CD4-positive, alpha-beta memory T cell (primary cell): ENCODE results near the gene SBNO1. TPM values are rescaled to one million over a fixed set of nuclear protein-coding genes. Genes with fewer than 3 reads are reported as not detected.
"Not testable (repeated sequence)": the region's sequence is repeated elsewhere in the genome, so short reads cannot be mapped to it uniquely, and the experiment has no call there.

Experiments
- CTCF ChIA-PET: fragments of 350-600 bp; sonication (Branson Sonifier 250); formaldehyde crosslinking; loops from one replicate; lab custom pipeline; 2021; ENCODE audit warnings: inconsistent platforms; ENCODE audit not compliant: partially characterized antibody; lab: Charles Lee
- POLR2A ChIA-PET: fragments of 350-600 bp; sonication (Branson Sonifier 250); formaldehyde crosslinking; loops from one replicate; lab custom pipeline; 2021; ENCODE audit not compliant: partially characterized antibody; lab: Charles Lee
- DNase-seq, 5 donors: peaks; one replicate each; pipeline versions ENCODE4 v3.0.0 to v3.0.0-alpha.2; 2020 to 2022; ENCODE audit warnings: mixed read lengths in 1 of 5
- H3K27ac ChIP-seq: one replicate; pipeline ENCODE4 v1.7.0; 2013; ENCODE audit warnings: low read depth, low read length
- H3K27me3 ChIP-seq: 2 replicates; pipeline ENCODE4 v1.7.0; 2013; ENCODE audit warnings: mild to moderate bottlenecking, low read length, moderate library complexity; ENCODE audit not compliant: insufficient read depth
- H3K36me3 ChIP-seq: 2 replicates; pipeline ENCODE4 v1.7.0; 2013; ENCODE audit warnings: mild to moderate bottlenecking, low read length, moderate library complexity; ENCODE audit not compliant: insufficient read depth
- H3K4me1 ChIP-seq: 2 replicates; pipeline ENCODE4 v1.7.0; 2013; ENCODE audit warnings: mild to moderate bottlenecking, low read length, moderate library complexity; ENCODE audit not compliant: insufficient read depth
- H3K4me3 ChIP-seq, 2 donors: one replicate each; pipeline ENCODE4 v1.7.0; 2013; ENCODE audit warnings: low read length in 2 of 2, mild to moderate bottlenecking in 1 of 2
- H3K9me3 ChIP-seq, 2 donors: one replicate each; pipeline ENCODE4 v1.7.0; 2013; ENCODE audit warnings: low read length in 2 of 2, control low read depth in 1 of 2; ENCODE audit not compliant: control insufficient read depth in 1 of 2
- H3K27ac Mint-ChIP-seq, 7 donors: one replicate each; pipeline ENCODE4 v1.8.0; 2020 to 2021; ENCODE audit warnings: mixed read lengths in 7 of 7, mild to moderate bottlenecking in 6 of 7, inconsistent platforms in 3 of 7, moderate library complexity in 3 of 7
- H3K27me3 Mint-ChIP-seq, 2 donors: one replicate each; pipeline ENCODE4 v1.8.0; 2020 to 2021; ENCODE audit warnings: mixed read lengths in 2 of 2
- H3K36me3 Mint-ChIP-seq, 2 donors: one replicate each; pipeline ENCODE4 v1.8.0; 2020 to 2021; ENCODE audit warnings: mixed read lengths in 2 of 2, inconsistent platforms in 1 of 2, mild to moderate bottlenecking in 1 of 2
- H3K4me1 Mint-ChIP-seq, 4 donors: one replicate each; pipeline ENCODE4 v1.8.0; 2020 to 2021; ENCODE audit warnings: mixed read lengths in 4 of 4, mild to moderate bottlenecking in 1 of 4
- H3K4me3 Mint-ChIP-seq, 8 donors: one replicate each; pipeline ENCODE4 v1.8.0; 2020 to 2021; ENCODE audit warnings: mixed read lengths in 8 of 8, mild to moderate bottlenecking in 7 of 8, moderate library complexity in 6 of 8, inconsistent platforms in 3 of 8
- H3K9me3 Mint-ChIP-seq, 8 donors: one replicate each; pipeline ENCODE4 v1.8.0; 2020 to 2021; ENCODE audit warnings: mixed read lengths in 8 of 8, mild to moderate bottlenecking in 5 of 8, inconsistent platforms in 3 of 8, moderate library complexity in 1 of 8
- intact Hi-C: fragments of 100-400 bp; cut with micrococcal nuclease; formaldehyde crosslinking; loops from one replicate; pipeline ENCODE4 v1.15.1; 2023
- polyA plus RNA-seq, 2 donors: library from polyadenylated mRNA; unstranded; fragments of 300-500 nt; fragmentation: Illumina TruSeq; gene quantifications; one replicate each; pipeline ENCODE4 v1.2.3, GENCODE V29; 2021
- total RNA-seq, 2 experiments: library from RNA; stranded (reverse); gene quantifications; one replicate each; pipeline ENCODE4 v1.2.3, GENCODE V29; 2021

Gene SBNO1
- total and polyA plus RNA-seq, 4 experiments from 2014 or later = 26.3 to 56.3 (median 47.0) TPM

DNA sequence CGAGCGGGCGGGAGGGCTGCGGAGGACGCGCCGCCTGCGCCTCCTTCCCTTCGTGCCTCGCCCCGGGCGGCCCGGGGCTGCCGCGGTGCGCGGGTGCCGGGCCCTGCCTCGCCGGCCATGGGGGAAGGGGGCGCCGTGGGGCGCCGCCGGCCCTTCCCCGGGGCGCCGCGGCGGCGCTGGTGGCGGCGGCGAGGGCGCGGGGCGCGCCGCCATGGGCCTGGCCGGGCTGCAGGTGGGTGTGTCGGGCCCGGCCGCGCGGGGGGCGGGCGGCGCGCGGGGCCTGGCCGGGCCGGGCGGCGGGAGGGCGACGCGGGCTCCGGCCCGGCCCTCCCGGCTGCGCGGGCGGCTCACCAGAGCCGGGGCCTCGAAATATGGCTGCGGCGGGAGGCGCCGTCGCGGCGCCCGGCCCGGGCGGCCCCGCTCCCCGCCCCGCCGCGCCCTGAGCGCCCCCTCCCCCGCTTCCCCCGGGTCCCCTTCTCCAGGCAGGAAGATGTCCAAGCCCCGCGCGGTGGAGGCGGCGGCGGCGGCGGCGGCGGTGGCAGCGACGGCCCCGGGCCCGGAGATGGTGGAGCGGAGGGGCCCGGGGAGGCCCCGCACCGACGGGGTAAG, 24.4 kb upstream of the SBNO1 start:
- Histone ChIP-seq H3K27me3 (no peaks in the 10 kb centered on the region), H3K4me1 (peaks cover 45% of the 10 kb centered on the region), H3K27ac (peak overlapping the region; percentile 57), H3K36me3 (peaks cover 3% of the 10 kb centered on the region), H3K9me3 (no peaks in the 10 kb centered on the region), H3K4me3 (peak overlapping the region in 1 of 2 donors; percentile 47)
- intact Hi-C loops = loop anchor here (1.0 to 2.0 kb wide), 4 partner anchors 24 to 193 kb away; partner anchors contain the start of genes RILPL2 and SNRNP35
- CTCF ChIA-PET = interaction anchor here (1.0 to 2.5 kb wide), 2 partner anchors 23 to 193 kb away, joined by 3 to 16 read pairs; no protein-coding TSS in a partner anchor
- no peak for DNase-seq
- POLR2A ChIA-PET = interaction anchor here (1.0 to 5.9 kb wide), 2 partner anchors 23 to 116 kb away, joined by 3 to 113 read pairs; partner anchors contain the start of gene SBNO1
- H3K4me3 Mint-ChIP-seq = no peak overlapping the region
- H3K36me3 Mint-ChIP-seq = peaks cover 7 to 31% of the 10 kb centered on the region in 2 donors
- no peaks in the 10 kb centered on the region for H3K27me3 Mint-ChIP-seq
- H3K9me3 Mint-ChIP-seq = no peaks in the 10 kb centered on the region
- peaks cover 18 to 51% (median 42%) of the 10 kb centered on the region in 4 donors for H3K4me1 Mint-ChIP-seq
- H3K27ac Mint-ChIP-seq = no peak overlapping the region

DNA sequence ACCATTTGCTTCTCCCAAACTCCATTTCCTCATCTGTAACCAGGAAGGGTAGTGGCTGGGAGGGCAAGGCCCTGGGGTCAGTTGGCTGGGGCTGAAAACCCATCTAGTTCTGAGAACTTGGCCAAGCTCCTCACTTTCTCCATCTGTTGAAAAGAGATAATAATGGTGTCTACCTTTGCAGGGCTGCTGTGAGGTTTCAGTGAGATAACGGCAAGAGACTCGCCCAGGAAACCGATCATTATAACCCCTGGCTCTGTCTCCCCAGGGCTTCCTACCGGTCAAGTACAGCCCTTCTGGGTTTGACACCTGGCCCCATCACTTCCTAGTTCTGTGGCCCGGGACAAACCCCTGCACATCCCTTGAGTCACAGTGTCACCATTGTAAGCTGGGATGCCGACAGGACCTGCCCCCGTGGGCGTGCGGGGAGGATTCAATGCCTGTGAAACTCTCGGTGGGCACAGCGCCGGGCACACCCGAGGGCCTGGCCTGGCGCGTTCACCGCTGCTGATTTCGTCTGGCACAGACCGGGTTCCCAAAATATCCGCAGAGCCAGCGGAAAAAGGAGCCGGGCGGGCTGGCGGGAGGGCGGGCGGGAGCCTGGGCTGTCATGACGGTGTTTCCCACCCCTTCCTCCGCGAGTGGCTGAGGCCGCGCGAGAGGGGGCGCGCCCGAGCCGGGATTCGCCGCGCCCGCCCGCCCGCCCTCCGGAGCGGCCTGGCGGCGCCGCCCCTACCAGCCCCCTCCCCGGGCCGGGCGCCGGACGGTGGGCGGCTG, 23.7 kb upstream of the SBNO1 start:
- CTCF ChIA-PET = interaction anchor here (1.0 to 2.5 kb wide), 2 partner anchors 22 to 193 kb away, joined by 3 to 16 read pairs; no protein-coding TSS in a partner anchor
- H3K4me1 Mint-ChIP-seq = peaks cover 18 to 57% (median 45%) of the 10 kb centered on the region in 4 donors
- POLR2A ChIA-PET = interaction anchor here (0.7 to 5.9 kb wide), 7 partner anchors 10 to 155 kb away, joined by 3 to 113 read pairs (median 3); partner anchors contain the start of genes MPHOSPH9, MTRFR, SBNO1 and SNRNP35

DNA sequence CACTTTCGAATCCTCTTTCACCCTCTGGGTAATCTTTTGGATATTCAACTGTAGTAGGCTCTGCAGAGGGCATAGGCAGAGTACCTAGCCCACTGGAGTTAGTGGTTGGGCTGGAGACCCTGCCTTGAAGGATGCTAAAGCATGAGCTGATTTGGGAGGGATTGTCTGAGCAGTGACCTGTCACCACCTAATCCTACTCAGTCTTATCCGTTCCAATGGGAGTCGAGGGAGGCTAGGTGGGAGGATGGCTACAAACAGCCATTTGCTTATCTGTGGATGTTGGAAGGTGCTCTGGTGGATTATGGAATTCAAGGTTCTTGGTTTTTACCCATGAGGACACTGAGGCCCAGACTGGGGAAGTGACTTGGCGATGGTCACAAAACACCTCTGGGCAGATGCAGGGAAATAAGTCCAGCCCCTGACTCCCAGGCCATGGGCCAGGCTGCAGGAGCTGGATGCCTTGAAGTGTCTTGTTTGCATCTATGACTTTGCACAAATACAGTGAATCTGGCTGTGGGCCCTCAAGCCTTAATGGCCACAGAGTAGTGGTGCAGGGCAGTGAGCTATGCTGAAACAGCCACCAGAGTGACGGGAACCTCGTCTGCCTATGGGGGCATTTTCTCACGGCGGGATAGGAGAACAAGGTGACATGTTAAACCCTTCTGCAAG, 23.0 kb upstream of the SBNO1 start:
- H3K4me3 Mint-ChIP-seq = peak overlapping the region; percentile 86 to 92 (median 88)
- peaks cover 7 to 31% of the 10 kb centered on the region in 2 donors for H3K36me3 Mint-ChIP-seq
- peak overlapping the region; percentile 85 to 96 (median 92) for H3K27ac Mint-ChIP-seq
- H3K27me3 Mint-ChIP-seq = no peaks in the 10 kb centered on the region
- intact Hi-C loops = loop anchor here (1.0 to 2.0 kb wide), 4 partner anchors 22 to 195 kb away; partner anchors contain the start of genes RILPL2 and SNRNP35
- Histone ChIP-seq H3K27ac (peak overlapping the region; percentile 70), H3K4me1 (peaks cover 44% of the 10 kb centered on the region), H3K4me3 (peak overlapping the region; percentile 71 to 84), H3K36me3 (peaks cover 2% of the 10 kb centered on the region), H3K27me3 (no peaks in the 10 kb centered on the region), H3K9me3 (no peaks in the 10 kb centered on the region)
- CTCF ChIA-PET = interaction anchor here (1.0 to 2.5 kb wide), 4 partner anchors 17 to 194 kb away, joined by 3 to 16 read pairs (median 3); no protein-coding TSS in a partner anchor
- no peaks in the 10 kb centered on the region for H3K9me3 Mint-ChIP-seq
- H3K4me1 Mint-ChIP-seq = peaks cover 17 to 56% (median 43%) of the 10 kb centered on the region in 4 donors
- POLR2A ChIA-PET = interaction anchor here (0.7 to 5.9 kb wide), 8 partner anchors 9 to 155 kb away, joined by 3 to 113 read pairs (median 4); partner anchors contain the start of genes MPHOSPH9, MTRFR, SBNO1 and SNRNP35
- no peak for DNase-seq

More for the DNA sequence above, 23.7 kb upstream of the SBNO1 start:
- H3K4me1 ChIP-seq = peaks cover 45% of the 10 kb centered on the region
- Mint-ChIP-seq H3K36me3 (peaks cover 7 to 36% of the 10 kb centered on the region in 2 donors), H3K4me3 (peak overlapping the region; percentile 86 to 92 (median 88)), H3K9me3 (no peaks in the 10 kb centered on the region), H3K27ac (peak overlapping the region; percentile 85 to 96 (median 92)), H3K27me3 (no peaks in the 10 kb centered on the region)
- no peaks in the 10 kb centered on the region for H3K27me3 ChIP-seq
- H3K36me3 ChIP-seq = peaks cover 3% of the 10 kb centered on the region
- peak overlapping the region; percentile 71 to 84 for H3K4me3 ChIP-seq
- intact Hi-C loops = loop anchor here (1.0 to 2.0 kb wide), 4 partner anchors 23 to 194 kb away; partner anchors contain the start of genes RILPL2 and SNRNP35
- peak; percentile 76 to 85 (median 79) for DNase-seq
- H3K9me3 ChIP-seq = no peaks in the 10 kb centered on the region
- H3K27ac ChIP-seq = peak overlapping the region; percentile 70

DNA sequence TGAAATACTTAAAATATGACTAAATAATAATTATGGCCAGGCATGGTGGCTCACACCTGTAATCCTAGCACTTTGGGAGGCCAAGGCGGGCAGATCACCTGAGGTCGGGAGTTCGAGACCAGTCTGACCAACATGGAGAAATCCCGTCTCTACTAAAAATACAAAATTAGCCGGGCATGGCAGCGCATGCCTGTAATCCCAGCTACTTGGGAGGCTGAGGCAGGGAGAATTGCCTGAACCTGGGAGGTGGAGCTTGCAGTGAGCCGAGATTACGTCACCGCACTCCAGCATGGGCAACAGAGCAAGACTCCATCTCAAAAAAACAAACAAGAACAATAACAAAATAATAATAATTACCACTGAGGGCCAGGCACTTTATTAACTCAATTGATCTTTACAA, 20.9 kb upstream of the SBNO1 start:
- POLR2A ChIA-PET = interaction anchor here (0.8 to 5.9 kb wide), 5 partner anchors 10 to 153 kb away, joined by 3 to 113 read pairs (median 5); partner anchors contain the start of genes MPHOSPH9, MTRFR and SBNO1

DNA sequence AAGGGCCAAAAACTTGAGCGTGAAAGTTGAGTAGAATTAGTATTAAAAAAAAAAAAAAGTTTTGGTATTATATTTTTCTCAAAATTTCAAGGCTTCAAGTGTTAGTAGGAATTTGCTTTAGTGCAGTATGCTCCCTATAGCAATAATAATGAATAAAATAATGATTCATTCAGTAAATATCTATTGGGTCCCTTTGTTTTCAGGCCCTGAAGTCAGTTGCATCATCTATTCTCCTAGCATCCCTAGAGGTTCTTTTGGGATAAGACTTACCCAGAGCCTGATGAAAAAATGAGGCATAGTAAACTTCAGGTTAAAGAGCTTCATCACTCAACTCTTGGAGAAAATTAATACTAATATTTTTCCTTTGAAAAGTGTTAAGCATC, 20.3 kb upstream of the SBNO1 start:
- no peaks in the 10 kb centered on the region for H3K27me3 Mint-ChIP-seq
- peaks cover 0 to 6% of the 10 kb centered on the region in 2 donors for H3K36me3 Mint-ChIP-seq
- no peak for DNase-seq
- peaks cover 23% of the 10 kb centered on the region for H3K4me1 ChIP-seq
- peak overlapping the region in 2 of 7 donors; percentile 78 to 89 for H3K27ac Mint-ChIP-seq
- CTCF ChIA-PET = interaction anchor here (1.7 to 2.6 kb wide), 2 partner anchors 19 to 85 kb away, joined by 3 to 24 read pairs; partner anchors contain the start of gene SBNO1
- POLR2A ChIA-PET = interaction anchor here (1.4 to 5.9 kb wide), 9 partner anchors 9 to 152 kb away, joined by 3 to 113 read pairs (median 6); partner anchors contain the start of genes MPHOSPH9, MTRFR, SBNO1 and SNRNP35
- H3K4me1 Mint-ChIP-seq = peaks cover 5 to 33% (median 23%) of the 10 kb centered on the region in 4 donors
- no peak overlapping the region for H3K27ac ChIP-seq
- no peaks in the 10 kb centered on the region for H3K9me3 ChIP-seq
- no peaks in the 10 kb centered on the region for H3K36me3 ChIP-seq
- peak overlapping the region; percentile 86 to 97 (median 90) for H3K4me3 Mint-ChIP-seq
- H3K27me3 ChIP-seq = no peaks in the 10 kb centered on the region
- H3K9me3 Mint-ChIP-seq = no peaks in the 10 kb centered on the region
- H3K4me3 ChIP-seq = peak overlapping the region in 1 of 2 donors; percentile 84
- intact Hi-C loops = loop anchor here (1.0 kb wide), 2 partner anchors 20 to 199 kb away; partner anchors contain the start of gene TMED2

More for the DNA sequence above, 20.9 kb upstream of the SBNO1 start:
- H3K4me1 Mint-ChIP-seq = peaks cover 9 to 39% (median 29%) of the 10 kb centered on the region in 4 donors
- DNase-seq, H3K27me3 ChIP-seq, H3K9me3 ChIP-seq, H3K27ac ChIP-seq, intact Hi-C loops, H3K27ac Mint-ChIP-seq, H3K36me3 ChIP-seq, H3K4me3 ChIP-seq, H3K4me3 Mint-ChIP-seq, H3K9me3 Mint-ChIP-seq, H3K27me3 Mint-ChIP-seq: not testable (repeated sequence)
- peaks cover 2 to 11% of the 10 kb centered on the region in 2 donors for H3K36me3 Mint-ChIP-seq
- CTCF ChIA-PET = interaction anchor here (0.6 to 0.8 kb wide), 4 partner anchors 20 to 587 kb away, joined by 3 to 4 read pairs (median 4); partner anchors contain the start of gene ZNF664
- peaks cover 28% of the 10 kb centered on the region for H3K4me1 ChIP-seq
